ENCODE measurements around the gene CACNA1S. TPM values are rescaled to one million over a fixed set of nuclear protein-coding genes. Genes with fewer than 3 reads are reported as not detected.
A peak's percentile ranks its signal among the peaks of the same experiment; 100 is the strongest.

CACNA1S gene
- total RNA-seq, 1 donor from 2014 or later: 0.11 TPM

- Histone ChIP-seq H3K27ac (no peak overlapping the region), H3K4me3 (no peak overlapping the region), H2AFZ (replicated peaks) (no peak overlapping the region), H3K27me3 (peaks cover 5% of the 10 kb centered on the region), H4K20me1 (ENCODE audit: low read depth) (peaks cover 62% of the 10 kb centered on the region), H3F3A (ENCODE audit: low read depth) (peaks cover 44% of the 10 kb centered on the region), H3K9ac (no peak overlapping the region), H3K79me2 (ENCODE audit: low read depth) (peaks cover 24% of the 10 kb centered on the region), H3K36me3 (no peaks in the 10 kb centered on the region), H3K9me3 (ENCODE audit: low read depth) (no peaks in the 10 kb centered on the region), H3K4me2 (no peak overlapping the region), H3K4me1 (peaks cover 65% of the 10 kb centered on the region)
- Mint-ChIP-seq H3K36me3 (no peaks in the 10 kb centered on the region), H3K27me3 (ENCODE audit: insufficient read depth, low read depth) (peaks cover 12% of the 10 kb centered on the region), H3K9me3 (no peaks in the 10 kb centered on the region), H3K27ac (peak overlapping the region; percentile 79), H3K4me3 (no peak overlapping the region), H3K4me1 (peaks cover 72% of the 10 kb centered on the region)
- no peak for TF ChIP-seq EZH2phosphoT487 (IDR thresholded peaks at IDR 0.05)
- no peak for TF ChIP-seq EZH2 (IDR thresholded peaks at IDR 0.05)
- no peak for TF ChIP-seq CTCF (IDR thresholded peaks at IDR 0.05)
- DNase-seq (ENCODE audit: low spot score): no peak
Observed at GRCh38 chr1:201017828-201018163, 94.4 kb downstream of the CACNA1S start.

DNA sequence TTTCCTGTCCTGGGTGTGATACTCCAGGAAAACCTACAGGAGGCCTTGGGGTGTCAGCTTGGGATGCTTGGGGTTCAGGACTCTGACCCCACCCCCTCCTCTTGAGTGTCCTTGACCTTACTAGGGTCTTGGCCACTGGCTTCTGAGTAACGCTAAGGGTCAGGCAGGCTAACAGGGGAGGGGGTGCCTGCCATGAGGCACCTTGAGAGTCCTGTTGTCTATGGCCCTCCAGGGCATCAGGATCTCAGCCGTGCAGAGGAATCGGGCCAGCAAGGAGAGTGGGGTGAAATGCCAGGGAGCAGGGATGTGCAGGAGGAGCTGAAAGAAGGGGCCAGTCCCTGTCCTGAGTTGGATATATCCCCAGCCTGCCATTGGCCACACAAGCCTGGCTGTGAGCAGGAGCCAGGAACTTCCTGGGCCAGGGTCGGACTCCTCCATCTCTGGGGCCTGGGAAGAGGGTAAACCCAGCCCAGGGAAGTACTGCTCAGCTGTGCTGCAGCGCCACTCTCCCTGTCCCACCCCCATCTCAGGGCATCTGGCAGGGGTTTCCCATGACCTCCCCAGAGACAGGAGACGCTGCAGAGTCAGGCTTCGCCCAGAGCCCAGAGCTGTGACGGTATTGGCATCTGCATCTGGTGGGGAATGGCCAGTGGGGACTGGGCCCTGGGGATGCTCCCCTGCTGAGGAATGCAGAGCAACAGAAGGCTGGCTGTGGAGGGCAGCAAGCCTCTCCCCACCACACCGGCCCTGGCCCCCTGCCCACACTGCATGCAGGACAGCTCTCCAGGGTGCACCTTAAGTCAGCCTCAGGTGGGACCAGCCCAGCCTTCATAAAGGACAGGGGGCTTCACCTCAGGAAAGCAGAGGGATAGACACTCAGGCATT is 95.0 kb downstream of the CACNA1S start:
- Histone ChIP-seq H3K9me3 (ENCODE audit: low read depth) (no peaks in the 10 kb centered on the region), H3F3A (ENCODE audit: low read depth) (peaks cover 38% of the 10 kb centered on the region), H3K36me3 (no peaks in the 10 kb centered on the region), H3K4me1 (peaks cover 59% of the 10 kb centered on the region), H3K4me2 (no peak overlapping the region), H3K27ac (no peak overlapping the region), H3K4me3 (no peak overlapping the region), H3K27me3 (no peaks in the 10 kb centered on the region), H3K79me2 (ENCODE audit: low read depth) (peaks cover 24% of the 10 kb centered on the region), H3K9ac (no peak overlapping the region), H2AFZ (replicated peaks) (no peak overlapping the region), H4K20me1 (ENCODE audit: low read depth) (peaks cover 61% of the 10 kb centered on the region)
- H3K36me3 Mint-ChIP-seq: no peaks in the 10 kb centered on the region
- H3K27me3 Mint-ChIP-seq (ENCODE audit: insufficient read depth, low read depth): peaks cover 8% of the 10 kb centered on the region
- H3K4me3 Mint-ChIP-seq: no peak overlapping the region
- H3K27ac Mint-ChIP-seq: no peak overlapping the region
- DNase-seq (ENCODE audit: low spot score): no peak
- TF ChIP-seq EZH2 (IDR thresholded peaks at IDR 0.05) (no peak), CTCF (IDR thresholded peaks at IDR 0.05) (no peak), EZH2phosphoT487 (IDR thresholded peaks at IDR 0.05) (no peak)
- peaks cover 70% of the 10 kb centered on the region for H3K4me1 Mint-ChIP-seq
- H3K9me3 Mint-ChIP-seq: no peaks in the 10 kb centered on the region

DNA sequence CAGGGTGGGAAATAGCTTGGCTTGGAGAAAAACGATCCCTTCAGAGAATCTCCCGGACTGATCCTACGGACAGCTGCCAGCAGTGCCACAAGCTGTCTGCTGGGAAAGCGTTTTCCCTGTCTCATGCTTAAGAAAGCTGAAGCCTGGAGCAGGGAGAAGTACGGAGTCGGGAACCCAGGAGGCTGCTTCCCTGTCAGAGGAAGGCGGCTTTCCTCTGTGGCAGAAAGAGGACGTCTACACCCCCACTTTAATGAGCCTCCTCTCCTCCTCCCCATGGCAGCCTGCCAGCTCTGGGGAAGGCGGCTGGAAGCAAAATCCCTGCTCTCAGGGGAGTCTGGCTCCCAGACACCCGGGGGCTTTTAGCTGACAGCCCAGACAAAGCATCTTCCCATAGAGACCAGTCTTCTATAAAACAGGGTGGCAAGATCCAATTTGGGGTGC is 96.0 kb downstream of the CACNA1S start:
- H3K9me3 ChIP-seq (ENCODE audit: low read depth): no peaks in the 10 kb centered on the region
- Mint-ChIP-seq H3K4me3 (no peak overlapping the region), H3K27me3 (ENCODE audit: insufficient read depth, low read depth) (peaks cover 8% of the 10 kb centered on the region), H3K4me1 (peaks cover 66% of the 10 kb centered on the region), H3K36me3 (no peaks in the 10 kb centered on the region), H3K9me3 (no peaks in the 10 kb centered on the region), H3K27ac (no peak overlapping the region)
- H3K27me3 ChIP-seq: no peaks in the 10 kb centered on the region
- H4K20me1 ChIP-seq (ENCODE audit: low read depth): peaks cover 56% of the 10 kb centered on the region
- peaks cover 24% of the 10 kb centered on the region for H3K79me2 ChIP-seq (ENCODE audit: low read depth)
- no peaks in the 10 kb centered on the region for H3K36me3 ChIP-seq
- no peak for TF ChIP-seq CTCF (IDR thresholded peaks at IDR 0.05)
- TF ChIP-seq EZH2phosphoT487 (IDR thresholded peaks at IDR 0.05): no peak
- TF ChIP-seq EZH2 (IDR thresholded peaks at IDR 0.05): no peak
- DNase-seq (ENCODE audit: low spot score): no peak
- peaks cover 50% of the 10 kb centered on the region for H3K4me1 ChIP-seq
- no peak overlapping the region for H3K4me3 ChIP-seq
- no peak overlapping the region for H3K9ac ChIP-seq
- H3K27ac ChIP-seq: no peak overlapping the region
- no peak overlapping the region for H2AFZ ChIP-seq (replicated peaks)
- peaks cover 29% of the 10 kb centered on the region for H3F3A ChIP-seq (ENCODE audit: low read depth)
- H3K4me2 ChIP-seq: no peak overlapping the region

Data from neural progenitor cell (in vitro differentiated cells).